Fibroblast of upper back skin (primary cell): ENCODE results near the gene KRTAP12-2.
"Not testable (repeated sequence)": the region's sequence is repeated elsewhere in the genome, so short reads cannot be mapped to it uniquely, and the experiment has no call there.

Experiments used
- DNase-seq: peaks from one replicate; pipeline ENCODE4 v3.0.0-alpha.2; 2013

The KRTAP12-2 gene

DNA sequence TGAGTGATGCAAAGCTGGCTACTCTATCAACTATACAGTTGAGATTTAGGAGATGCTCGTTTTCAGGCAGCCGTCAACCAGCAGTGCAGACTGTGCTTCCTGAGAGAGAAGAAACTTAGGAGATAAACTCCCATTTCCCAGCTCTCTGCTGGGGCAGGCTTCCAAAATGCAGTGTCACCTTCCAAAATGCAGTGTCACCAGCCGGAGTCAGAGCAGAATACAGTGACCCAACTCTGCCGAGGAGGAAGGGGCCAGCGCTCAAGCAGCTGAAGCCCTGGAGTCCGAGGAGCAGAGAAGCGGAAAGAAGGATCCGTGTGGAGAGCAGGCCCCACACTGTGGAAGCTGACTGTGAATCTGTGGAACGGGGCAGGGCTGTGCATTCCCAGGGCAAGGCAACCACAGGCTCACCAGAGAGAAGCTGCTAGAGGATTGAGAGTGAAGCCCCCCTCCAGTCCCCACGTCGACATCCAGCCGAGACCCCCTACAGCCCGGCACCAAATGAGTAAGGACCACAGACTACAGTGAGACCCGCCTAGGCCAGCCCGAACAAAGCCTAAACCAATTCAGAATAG lies 15.9 kb upstream of the KRTAP12-2 start:
- no peak for DNase-seq

GRCh38 chr21:44681861-44682579 lies 15.3 kb upstream of the KRTAP12-2 start, which contains the start of gene KRTAP12-1:
Gene KRTAP12-1, minus strand, starts transcription at chr21:44682163. Its CDS starts 40 bp downstream, at chr21:44682123.
- DNase-seq, result no peak

DNA sequence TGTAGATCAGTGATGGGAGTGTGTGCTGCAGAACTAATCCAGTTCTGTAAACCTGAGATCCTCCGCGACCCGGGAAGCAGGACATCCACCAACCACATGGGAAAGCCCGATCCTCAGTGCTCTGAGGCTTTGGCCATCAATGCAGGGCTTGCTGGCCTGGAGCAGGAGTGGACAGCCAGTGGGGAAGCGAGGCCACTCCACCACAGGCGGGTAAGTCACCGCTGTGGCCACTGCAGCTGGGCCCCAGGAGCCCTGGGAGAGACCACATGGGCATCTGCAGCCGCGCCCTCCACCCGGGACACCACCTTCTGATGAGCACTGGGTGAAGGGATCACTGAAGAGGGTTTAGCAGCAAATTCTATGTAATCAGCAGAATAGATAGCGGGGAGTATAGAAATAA lies 14.4 kb upstream of the KRTAP12-2 start:
- DNase-seq, result no peak

- no peak for DNase-seq
Observed at GRCh38 chr21:44677881-44678280, 11.2 kb upstream of the KRTAP12-2 start.

- DNase-seq, result no peak
Observed at GRCh38 chr21:44671911-44672310, 5.2 kb upstream of the KRTAP12-2 start.

- no peak for DNase-seq
Observed at GRCh38 chr21:44670642-44671432, 4.1 kb upstream of the KRTAP12-2 start.

- DNase-seq, result no peak
Observed at GRCh38 chr21:44667612-44668011, 885 bp upstream of the KRTAP12-2 start.

DNA sequence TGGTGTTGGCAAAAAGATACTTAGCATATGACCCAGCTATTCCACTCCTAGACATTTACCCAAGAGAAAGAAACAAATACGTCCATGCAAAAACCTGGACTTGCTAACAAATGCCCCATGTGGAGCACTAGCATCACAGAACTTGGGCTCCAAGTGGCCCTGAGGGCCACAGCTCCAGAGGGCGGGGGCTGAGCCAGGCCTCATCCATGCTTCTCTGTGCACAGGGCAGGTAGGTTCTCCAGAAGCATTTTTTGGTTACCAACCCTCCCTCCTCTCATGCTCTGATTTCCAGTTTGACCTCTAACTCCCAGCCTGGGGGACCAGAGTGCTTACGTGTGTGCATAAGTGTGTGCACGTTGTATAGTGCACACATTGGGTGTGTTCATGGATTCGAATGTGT lies 2.0 kb downstream of the KRTAP12-2 start:
- no peak for DNase-seq

DNA sequence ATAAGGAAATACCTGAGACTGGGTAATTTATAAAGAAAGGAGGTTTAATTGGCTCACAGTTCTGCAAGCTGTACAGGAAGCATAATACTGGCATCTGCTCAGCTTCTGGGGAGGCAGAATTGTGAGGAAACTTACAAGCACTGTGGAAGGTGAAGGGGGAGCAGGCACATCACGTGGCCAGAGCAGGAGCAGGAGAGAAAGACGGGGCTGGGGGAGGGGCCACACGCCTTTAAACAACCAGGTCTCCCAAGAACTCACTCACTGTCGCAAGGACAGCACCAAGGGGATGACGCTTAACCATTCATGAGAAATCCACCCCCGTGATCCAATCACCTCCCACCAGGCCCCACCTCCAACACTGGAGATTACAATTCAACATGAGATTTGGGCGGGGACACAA lies 5.2 kb downstream of the KRTAP12-2 start:
- not testable (repeated sequence) for DNase-seq

GRCh38 chr21:44658913-44659595 lies 7.7 kb downstream of the KRTAP12-2 start:
- DNase-seq, result no peak

DNA sequence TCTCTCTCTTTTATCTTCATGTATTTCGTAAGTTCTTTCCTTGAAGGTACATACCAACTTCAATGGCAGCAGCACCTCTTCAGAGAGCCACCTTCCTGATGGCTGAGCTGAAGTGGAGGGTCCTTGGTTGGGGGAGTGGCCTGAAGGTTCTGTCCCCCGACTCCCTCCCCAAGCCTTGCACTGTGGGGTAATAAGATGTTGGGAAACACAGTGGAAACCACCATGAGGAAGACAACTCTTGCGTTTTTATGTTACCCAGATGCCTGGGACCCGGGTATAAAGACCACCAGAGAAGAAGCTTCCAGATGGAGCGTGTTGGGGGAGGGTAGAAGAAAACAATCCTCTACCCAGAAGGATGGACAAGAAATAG lies 8.2 kb downstream of the KRTAP12-2 start:
- DNase-seq, result no peak

GRCh38 chr21:44657635-44658540 lies 8.8 kb downstream of the KRTAP12-2 start, which contains the start of gene KRTAP12-3:
Gene KRTAP12-3, plus strand, starts transcription at chr21:44657932. Its CDS starts 48 bp downstream, at chr21:44657980.
- DNase-seq, result no peak

DNA sequence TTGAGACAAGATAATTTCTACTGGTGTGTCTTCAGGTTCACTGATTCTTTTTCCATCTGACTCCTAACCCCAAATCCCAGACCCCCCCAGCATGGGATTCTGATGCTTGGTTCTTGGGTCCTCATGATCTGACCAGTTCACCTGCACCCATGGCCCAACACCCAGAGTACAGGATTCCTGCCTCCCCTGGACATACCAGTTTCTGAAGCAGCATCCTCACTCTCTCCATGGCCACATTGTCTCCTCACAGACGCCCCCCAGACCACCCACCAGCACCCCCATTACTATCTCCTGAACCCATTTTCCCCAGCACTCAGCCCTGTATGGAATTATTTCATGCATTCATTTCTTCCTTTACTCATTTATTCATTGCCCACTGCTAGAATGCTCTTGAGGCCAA lies 9.9 kb downstream of the KRTAP12-2 start:
- DNase-seq, result no peak

GRCh38 chr21:44654576-44655175 lies 12.1 kb downstream of the KRTAP12-2 start, which contains the start of gene KRTAP12-4:
Gene KRTAP12-4, minus strand, starts transcription at chr21:44654659. Its CDS starts 45 bp downstream, at chr21:44654614.
- no peak for DNase-seq

DNA sequence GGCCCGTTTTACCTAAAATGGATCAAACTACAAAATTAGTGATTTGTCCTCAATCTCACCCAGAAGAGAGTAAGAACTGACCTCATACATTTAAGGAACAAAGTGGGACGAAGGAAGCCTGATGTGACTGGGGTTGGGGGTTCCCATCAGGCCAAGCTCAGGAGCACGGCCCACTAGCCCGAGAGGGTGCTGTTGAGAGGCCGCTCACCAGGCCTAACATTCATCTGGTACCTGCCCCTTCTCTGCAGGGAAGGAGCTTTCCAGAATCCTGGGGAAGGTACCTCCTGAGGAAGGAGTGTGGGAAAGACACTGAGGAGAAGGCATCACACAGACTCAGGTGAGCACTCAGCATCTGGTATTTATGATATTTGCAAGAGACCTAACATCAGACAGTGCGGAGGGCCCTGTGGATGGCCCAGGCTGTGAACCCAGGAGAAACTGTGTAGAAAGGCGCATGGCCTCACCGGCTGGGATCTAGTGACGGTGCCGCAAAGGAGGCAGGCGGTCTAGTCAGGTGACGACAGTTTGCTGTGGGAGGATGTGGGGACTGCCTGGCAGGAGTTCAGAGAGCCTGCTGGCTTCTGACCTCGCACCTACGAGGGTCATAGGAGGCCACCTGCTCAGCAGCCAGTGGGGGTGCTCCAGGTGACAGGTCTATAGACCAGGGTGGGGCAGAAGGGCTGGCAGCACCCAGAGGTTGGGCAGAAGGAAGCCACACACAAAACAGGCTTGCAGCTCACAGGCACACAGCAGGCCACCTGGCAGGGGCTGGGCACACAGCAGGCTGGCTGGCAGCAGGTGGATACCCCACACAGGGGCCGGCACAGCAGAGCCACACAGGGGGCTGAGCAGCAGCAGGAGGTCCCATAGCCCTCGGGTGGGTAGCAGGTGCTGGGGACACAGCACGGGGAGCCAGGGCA lies 12.8 kb downstream of the KRTAP12-2 start:
- no peak for DNase-seq

DNA sequence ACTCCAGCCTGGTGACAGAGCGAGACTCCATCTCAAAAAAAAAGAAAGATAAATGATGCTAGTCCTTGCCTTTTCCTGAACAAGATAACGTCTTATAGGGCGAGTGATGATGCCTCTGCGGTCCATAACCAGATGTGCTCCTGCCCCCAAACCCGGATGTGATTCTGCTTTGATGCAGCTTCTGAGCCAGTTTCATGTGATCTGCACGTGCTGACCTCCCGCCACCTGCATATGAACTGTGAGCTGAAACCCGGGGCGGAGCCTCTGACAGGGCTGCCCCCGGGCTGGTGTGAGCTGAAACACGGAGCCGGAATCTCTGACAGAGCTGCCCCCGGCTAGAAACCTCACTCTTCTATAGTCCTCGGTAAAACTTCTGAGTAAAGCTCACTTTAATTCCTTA lies 13.6 kb downstream of the KRTAP12-2 start:
- no peak for DNase-seq

GRCh38 chr21:44650973-44651675 lies 15.6 kb downstream of the KRTAP12-2 start:
- no peak for DNase-seq

- DNase-seq, result no peak
Observed at GRCh38 chr21:44650265-44650972, 16.3 kb downstream of the KRTAP12-2 start.

- no peak for DNase-seq
Observed at GRCh38 chr21:44649521-44650100, 17.1 kb downstream of the KRTAP12-2 start.
